Transverse colon (tissue), 4 donors: ENCODE results near the gene RPL15. TPM values are rescaled to one million over a fixed set of nuclear protein-coding genes. Genes with fewer than 3 reads are reported as not detected.

Source experiments
- DNase-seq: peaks from one replicate; pipeline ENCODE4 v3.0.0-alpha.2; 2019
- H3K27ac ChIP-seq, 4 donors: fragments of 200-600 bp; sonication (generic); 2 replicates each; pipeline ENCODE4 v1.5.1; 2016 to 2018; ENCODE audit warnings: inconsistent platforms in 4 of 4
- H3K27me3 ChIP-seq: fragments of 200-600 bp; sonication (generic); 2 replicates; pipeline ENCODE4 v1.5.1; 2017; ENCODE audit warnings: inconsistent platforms
- H3K36me3 ChIP-seq, 4 donors: fragments of 200-600 bp; sonication (generic); 2 replicates each; pipeline ENCODE4 v1.5.1; 2017 to 2019; ENCODE audit warnings: inconsistent platforms in 4 of 4
- H3K4me1 ChIP-seq, 4 donors: fragments of 200-600 bp; sonication (generic); 2 replicates each; pipeline ENCODE4 v1.5.1; 2017 to 2020; ENCODE audit warnings: inconsistent platforms in 4 of 4
- H3K4me3 ChIP-seq, 4 donors: fragments of 200-600 bp; sonication (generic); 1 replicate in 1 of 4; 2 replicates in 3 of 4; pipeline versions ENCODE4 v1.5.1 to v1.6.1; 2017 to 2019; ENCODE audit warnings: inconsistent platforms in 4 of 4
- H3K9me3 ChIP-seq, 2 donors: fragments of 200-600 bp; sonication (generic); 2 replicates each; pipeline ENCODE4 v1.5.1; 2017 to 2019; ENCODE audit warnings: inconsistent platforms in 2 of 2
- EP300 ChIP-seq: sonication (generic); formaldehyde crosslinking; IDR thresholded peaks from one replicate; pipeline ENCODE4 v1.6.1; 2017; ENCODE audit warnings: antibody characterized with exemption, low read depth
- POLR2A ChIP-seq: fragments of 450-650 bp; IDR thresholded peaks from one replicate; pipeline ENCODE4 v1.6.1; 2016; ENCODE audit warnings: antibody characterized with exemption, mild to moderate bottlenecking, moderate library complexity
- POLR2AphosphoS5 ChIP-seq, 3 donors: sonication (generic); formaldehyde crosslinking; IDR thresholded peaks; one replicate each; pipeline ENCODE4 v1.6.1; 2016; ENCODE audit warnings: antibody characterized with exemption in 3 of 3
- WGBS, 2 donors: methylation state at CpG; one replicate each; pipeline ENCODE4 v1.1.5; 2018; ENCODE audit warnings: low coverage in 1 of 2; 5-methylcytosine and 5-hydroxymethylcytosine counted together
- in situ Hi-C, 4 donors: fragments of 200-750 bp; cut with MboI; loops; one replicate each; pipeline versions ENCODE4 v1.15.0 to v1.15.1; 2017; ENCODE audit warnings: low sequenced_read_pairs in 3 of 4, low pct_ligation_motif_present in 1 of 4, low pct_unique_long_range_greater_than_20kb in 1 of 4
- intact Hi-C: fragments of 100-400 bp; cut with DNase I; formaldehyde crosslinking; loops from one replicate; pipeline ENCODE4 v1.15.1; 2023; ENCODE audit warnings: low total_unique reads
- total RNA-seq, 4 donors: library from RNA; depleted of rRNA; stranded (reverse); fragments of >200 nt; gene quantifications; one replicate each; pipeline ENCODE4 v1.1.0, GENCODE V29; 2016
- TF ChIP-seq, protein P1 (sequence below), 5 experiments: fragments of 200-600 bp in 3 of 5; fragments of 450-650 bp in 2 of 5; sonication (generic) in 3 of 5; IDR thresholded peaks; 1 replicate in 2 of 5; 2 replicates in 3 of 5; pipeline ENCODE4 v1.5.1; 2016 to 2017; ENCODE audit warnings: antibody characterized with exemption in 5 of 5, inconsistent platforms in 3 of 5, mild to moderate bottlenecking in 2 of 5, moderate library complexity in 1 of 5

RPL15 gene
- total RNA-seq, 4 donors from 2014 or later, result 443 to 1,500 (median 1,074) TPM

DNA sequence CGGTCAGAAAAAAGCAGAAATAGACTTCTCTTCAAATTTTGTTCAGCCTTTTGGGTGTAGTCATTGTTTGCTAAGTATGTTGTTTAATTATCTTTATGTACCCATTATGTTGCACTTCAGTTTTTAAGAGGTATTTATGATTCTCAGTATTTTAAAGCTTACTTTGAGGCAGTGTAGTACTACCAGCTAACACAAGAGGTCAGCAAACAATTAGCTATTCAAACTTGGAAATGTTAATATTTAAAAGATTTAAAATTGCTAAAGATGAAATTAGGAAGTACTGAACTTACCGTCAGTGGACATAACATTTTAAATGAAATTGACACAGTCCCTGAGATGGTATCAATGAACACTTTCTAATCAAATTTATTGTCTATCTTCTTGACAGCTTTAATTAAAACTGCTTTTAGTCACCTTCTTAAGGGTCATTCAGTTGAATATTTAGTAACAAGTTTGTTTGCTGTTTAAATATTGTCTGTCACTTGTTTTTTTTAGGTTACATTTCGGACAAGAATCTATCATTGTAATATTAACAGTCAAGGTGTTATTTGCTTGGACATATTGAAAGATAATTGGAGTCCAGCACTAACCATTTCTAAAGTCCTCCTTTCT lies 28.2 kb upstream of the RPL15 start:
- no peaks in the 10 kb centered on the region for H3K4me1 ChIP-seq
- no peaks in the 10 kb centered on the region for H3K36me3 ChIP-seq
- H3K27me3 ChIP-seq, result no peaks in the 10 kb centered on the region
- DNase-seq, result no peak
- in situ Hi-C loops, result loop anchor here in 3 of 4 donors (25.0 kb wide), 2 partner anchors 349 to 799 kb away; no protein-coding TSS in a partner anchor
- H3K27ac ChIP-seq, result no peak overlapping the region
- intact Hi-C loops, result no loop called here
- H3K9me3 ChIP-seq, result no peaks in the 10 kb centered on the region
- TF ChIP-seq, protein P1, sequence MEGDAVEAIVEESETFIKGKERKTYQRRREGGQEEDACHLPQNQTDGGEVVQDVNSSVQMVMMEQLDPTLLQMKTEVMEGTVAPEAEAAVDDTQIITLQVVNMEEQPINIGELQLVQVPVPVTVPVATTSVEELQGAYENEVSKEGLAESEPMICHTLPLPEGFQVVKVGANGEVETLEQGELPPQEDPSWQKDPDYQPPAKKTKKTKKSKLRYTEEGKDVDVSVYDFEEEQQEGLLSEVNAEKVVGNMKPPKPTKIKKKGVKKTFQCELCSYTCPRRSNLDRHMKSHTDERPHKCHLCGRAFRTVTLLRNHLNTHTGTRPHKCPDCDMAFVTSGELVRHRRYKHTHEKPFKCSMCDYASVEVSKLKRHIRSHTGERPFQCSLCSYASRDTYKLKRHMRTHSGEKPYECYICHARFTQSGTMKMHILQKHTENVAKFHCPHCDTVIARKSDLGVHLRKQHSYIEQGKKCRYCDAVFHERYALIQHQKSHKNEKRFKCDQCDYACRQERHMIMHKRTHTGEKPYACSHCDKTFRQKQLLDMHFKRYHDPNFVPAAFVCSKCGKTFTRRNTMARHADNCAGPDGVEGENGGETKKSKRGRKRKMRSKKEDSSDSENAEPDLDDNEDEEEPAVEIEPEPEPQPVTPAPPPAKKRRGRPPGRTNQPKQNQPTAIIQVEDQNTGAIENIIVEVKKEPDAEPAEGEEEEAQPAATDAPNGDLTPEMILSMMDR (IDR thresholded peaks at IDR 0.05), result peak; percentile 70 to 92 (median 88)
- no peak for TF ChIP-seq POLR2AphosphoS5 (IDR thresholded peaks at IDR 0.05)
- no peak overlapping the region for H3K4me3 ChIP-seq
- WGBS, 2 donors, result 52 to 62% methylated on average over 3 of the region's 3 CpGs

DNA sequence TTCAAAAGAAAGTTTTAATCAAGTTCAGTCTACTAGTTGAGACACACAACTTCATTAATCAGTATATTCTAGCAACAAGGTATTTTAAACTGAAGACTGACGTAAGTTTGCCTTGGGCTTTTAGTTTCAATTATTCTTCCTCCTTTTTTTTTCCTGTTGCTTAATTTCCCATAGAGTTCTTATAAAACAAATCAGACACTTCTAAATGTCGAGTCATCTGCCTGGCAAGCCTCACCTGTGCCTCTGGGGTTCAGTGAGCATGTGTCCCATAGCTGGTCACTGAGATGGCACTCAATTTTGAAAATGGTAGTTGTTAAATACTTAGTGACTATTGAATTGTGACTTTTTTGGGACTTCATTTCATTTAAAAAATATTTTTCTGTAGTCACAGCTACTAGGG lies 27.5 kb upstream of the RPL15 start:
- no peak for DNase-seq
- H3K27ac ChIP-seq, result no peak overlapping the region
- H3K36me3 ChIP-seq, result no peaks in the 10 kb centered on the region
- H3K9me3 ChIP-seq, result no peaks in the 10 kb centered on the region
- H3K4me1 ChIP-seq, result no peaks in the 10 kb centered on the region
- H3K4me3 ChIP-seq, result no peak overlapping the region
- intact Hi-C loops (no loop called here), in situ Hi-C loops (loop anchor here in 3 of 4 donors (25.0 kb wide), 2 partner anchors 348 to 798 kb away; no protein-coding TSS in a partner anchor)
- no peaks in the 10 kb centered on the region for H3K27me3 ChIP-seq
- WGBS, 2 donors, result 76 to 89% methylated on average over 2 of the region's 2 CpGs
- TF ChIP-seq POLR2AphosphoS5 (IDR thresholded peaks at IDR 0.05) (no peak), EP300 (no peak), POLR2A (no peak)
- TF ChIP-seq, protein P1 (IDR thresholded peaks at IDR 0.05), result no peak

DNA sequence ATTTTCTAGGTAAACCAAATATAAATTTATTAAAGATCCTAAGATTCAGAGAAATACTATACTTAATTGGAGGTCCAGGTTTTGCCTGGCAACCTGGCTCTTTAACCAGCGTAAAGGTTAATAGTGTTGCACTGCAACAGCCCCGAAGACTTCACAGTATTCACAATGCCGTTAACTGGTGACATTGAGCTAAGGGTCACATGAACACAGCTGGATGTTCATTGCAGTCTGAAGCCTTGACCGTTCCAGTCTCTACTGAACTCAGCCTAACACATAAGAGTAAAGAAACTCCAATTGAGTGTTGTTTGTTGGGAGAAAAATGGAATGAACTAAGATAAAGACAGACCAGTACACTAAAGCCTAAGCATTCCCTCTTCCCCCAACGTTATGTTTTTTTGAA lies 27.0 kb upstream of the RPL15 start:
- Histone ChIP-seq H3K36me3 (no peaks in the 10 kb centered on the region), H3K27ac (no peak overlapping the region), H3K9me3 (no peaks in the 10 kb centered on the region), H3K4me1 (no peaks in the 10 kb centered on the region), H3K27me3 (no peaks in the 10 kb centered on the region), H3K4me3 (no peak overlapping the region)
- DNase-seq, result no peak
- WGBS, 2 donors, result 84 to 90% methylated on average over 3 to 5 of the region's 5 CpGs
- in situ Hi-C loops, result loop anchor here in 3 of 4 donors (25.0 kb wide), 2 partner anchors 347 to 797 kb away; no protein-coding TSS in a partner anchor
- TF ChIP-seq, protein P1 (IDR thresholded peaks at IDR 0.05), result no peak
- TF ChIP-seq EP300 (no peak), POLR2AphosphoS5 (IDR thresholded peaks at IDR 0.05) (no peak), POLR2A (no peak)
- intact Hi-C loops, result no loop called here

DNA sequence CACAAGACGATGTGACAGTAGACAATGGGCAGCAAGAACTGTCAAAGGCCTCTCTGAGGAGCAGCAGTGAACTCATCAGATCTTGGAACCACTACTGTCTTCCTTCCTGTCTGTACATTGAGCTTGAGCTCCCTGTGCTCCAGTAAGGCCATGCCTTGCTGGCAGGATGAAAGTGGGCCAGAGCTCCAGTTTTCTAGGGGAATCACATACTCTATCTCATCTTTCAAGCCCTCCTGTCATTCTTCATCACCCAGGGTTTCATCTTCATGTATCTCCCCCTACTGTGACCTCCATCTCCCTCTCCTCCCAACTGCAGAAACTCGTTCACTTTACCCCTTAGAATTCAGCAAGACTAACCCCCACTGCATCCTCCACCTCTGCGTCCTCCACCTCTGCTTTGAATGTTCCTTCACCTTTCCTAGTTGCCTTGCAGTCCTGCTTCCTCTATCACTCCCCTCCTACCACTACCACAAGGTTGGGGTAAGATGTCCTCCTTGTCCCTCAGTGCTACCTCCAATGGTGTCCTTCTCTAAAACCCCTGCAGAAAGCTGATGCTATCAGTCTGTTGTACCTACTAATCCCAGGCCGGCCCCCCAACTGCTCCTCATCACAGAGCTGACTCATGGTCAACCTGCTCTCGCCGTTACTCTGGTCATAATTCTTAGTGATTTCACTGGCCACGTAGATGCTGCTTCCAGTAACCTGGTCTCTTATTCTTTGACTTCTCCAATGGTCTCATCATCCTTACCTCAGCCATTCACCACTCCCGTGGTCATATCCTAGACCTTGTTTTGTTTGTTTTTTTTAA lies 22.5 kb upstream of the RPL15 start:
- no peak for DNase-seq
- Histone ChIP-seq H3K4me3 (no peak overlapping the region), H3K27ac (no peak overlapping the region), H3K9me3 (no peaks in the 10 kb centered on the region), H3K4me1 (no peaks in the 10 kb centered on the region), H3K27me3 (no peaks in the 10 kb centered on the region), H3K36me3 (peaks cover 0 to 7% (median under 1%) of the 10 kb centered on the region in 4 donors)
- WGBS, 2 donors, result 74 to 83% methylated on average over 5 to 8 of the region's 8 CpGs
- in situ Hi-C loops (loop anchor here in 3 of 4 donors (25.0 kb wide), 2 partner anchors 343 to 793 kb away; no protein-coding TSS in a partner anchor), intact Hi-C loops (no loop called here)
- TF ChIP-seq, protein P1 (IDR thresholded peaks at IDR 0.05), result no peak
- no peak for TF ChIP-seq EP300
- no peak for TF ChIP-seq POLR2A
- TF ChIP-seq POLR2AphosphoS5 (IDR thresholded peaks at IDR 0.05), result no peak
